DND-41 (cell line): ENCODE measurements around the gene MED12L.

Experiments
- ATAC-seq: fragments of 200-7000 bp; cut with Tn5 transposase; 3 replicates; pipeline ENCODE4 v1.9.1; 2021; ENCODE audit warnings: low read depth; ENCODE audit not compliant: insufficient read depth
- DNase-seq: peaks from one replicate; pipeline ENCODE4 v3.0.0-alpha.2; 2020
- H2AFZ ChIP-seq: 2 replicates; pipeline ENCODE4 v1.6.0; 2012; ENCODE audit warnings: low read depth, low read length
- H3K27ac ChIP-seq: 2 replicates; pipeline ENCODE4 v1.5.1; 2012; ENCODE audit warnings: low read length, inconsistent platforms
- H3K27me3 ChIP-seq: fragments of 200-600 bp; sonication (generic); 2 replicates; pipeline ENCODE4 v1.6.0; 2012; ENCODE audit warnings: low read length, mild to moderate bottlenecking, inconsistent platforms; ENCODE audit not compliant: insufficient read depth, poor library complexity
- H3K36me3 ChIP-seq: 2 replicates; pipeline ENCODE4 v1.5.1; 2012; ENCODE audit warnings: low read length, inconsistent platforms; ENCODE audit not compliant: insufficient read depth
- H3K4me1 ChIP-seq: 2 replicates; pipeline ENCODE4 v1.5.1; 2012; ENCODE audit warnings: mild to moderate bottlenecking, low read length; ENCODE audit not compliant: insufficient read depth
- H3K4me2 ChIP-seq: 2 replicates; pipeline ENCODE4 v1.6.0; 2012; ENCODE audit warnings: mild to moderate bottlenecking, moderate library complexity, low read length, inconsistent platforms; ENCODE audit not compliant: insufficient read depth
- H3K4me3 ChIP-seq, 2 experiments: fragments of 200-600 bp in 1 of 2; shearing (Covaris generic) in 1 of 2; 2 replicates each; pipeline ENCODE4 v1.5.1; 2012 to 2016; ENCODE audit warnings: inconsistent platforms in 2 of 2, low read length in 2 of 2, mild to moderate bottlenecking in 2 of 2, low read depth in 1 of 2, moderate library complexity in 1 of 2
- H3K79me2 ChIP-seq: 2 replicates; pipeline ENCODE4 v1.6.0; 2012; ENCODE audit warnings: low read length, inconsistent platforms; ENCODE audit not compliant: insufficient read depth
- H3K9ac ChIP-seq: 2 replicates; pipeline ENCODE4 v1.6.0; 2012; ENCODE audit warnings: low read depth, mild to moderate bottlenecking, inconsistent platforms, low read length, moderate library complexity
- H3K9me3 ChIP-seq: 2 replicates; pipeline ENCODE4 v1.5.1; 2012; ENCODE audit warnings: low read length, moderate library complexity, mild to moderate bottlenecking, inconsistent platforms; ENCODE audit not compliant: insufficient read depth, severe bottlenecking
- H4K20me1 ChIP-seq: 2 replicates; pipeline ENCODE4 v1.6.0; 2012; ENCODE audit warnings: low read length; ENCODE audit not compliant: insufficient read depth
- CTCF ChIP-seq: IDR thresholded peaks from 2 replicates; pipeline ENCODE4 v1.5.1; 2012; ENCODE audit warnings: borderline replicate concordance, low read length, moderate library complexity, mild to moderate bottlenecking; ENCODE audit not compliant: poor library complexity, severe bottlenecking; ENCODE audit errors: extremely low read depth
- EZH2 ChIP-seq: IDR thresholded peaks from 3 replicates; pipeline ENCODE4 v1.6.1; 2012; ENCODE audit warnings: borderline replicate concordance, low read depth, mild to moderate bottlenecking, moderate library complexity, low read length, inconsistent platforms; ENCODE audit not compliant: severe bottlenecking

Gene MED12L

GRCh38 chr3:151213151-151213550, 127.7 kb downstream of the MED12L start:
- Histone ChIP-seq H3K4me2 (no peak overlapping the region), H3K27ac (no peak overlapping the region), H2AFZ (no peak overlapping the region), H3K79me2 (no peaks in the 10 kb centered on the region), H3K4me3 (no peak overlapping the region), H3K4me1 (no peaks in the 10 kb centered on the region), H3K27me3 (no peaks in the 10 kb centered on the region), H4K20me1 (no peaks in the 10 kb centered on the region), H3K36me3 (no peaks in the 10 kb centered on the region), H3K9ac (no peak overlapping the region), H3K9me3 (no peaks in the 10 kb centered on the region)
- ATAC-seq (no peak), DNase-seq (no peak)
- TF ChIP-seq EZH2 = no peak
- no peak for TF ChIP-seq CTCF

GRCh38 chr3:151213881-151214280, 128.4 kb downstream of the MED12L start:
- no peaks in the 10 kb centered on the region for H3K27me3 ChIP-seq
- H2AFZ ChIP-seq = no peak overlapping the region
- TF ChIP-seq CTCF = no peak
- TF ChIP-seq EZH2 = no peak
- H3K4me2 ChIP-seq = no peak overlapping the region
- no peaks in the 10 kb centered on the region for H3K4me1 ChIP-seq
- no peaks in the 10 kb centered on the region for H4K20me1 ChIP-seq
- H3K9me3 ChIP-seq = no peaks in the 10 kb centered on the region
- no peak overlapping the region for H3K9ac ChIP-seq
- no peak for ATAC-seq
- no peak overlapping the region for H3K27ac ChIP-seq
- H3K4me3 ChIP-seq = no peak overlapping the region
- no peak for DNase-seq
- no peaks in the 10 kb centered on the region for H3K36me3 ChIP-seq
- H3K79me2 ChIP-seq = no peaks in the 10 kb centered on the region

GRCh38 chr3:151214459-151214858, 129.0 kb downstream of the MED12L start:
- Histone ChIP-seq H3K27ac (no peak overlapping the region), H4K20me1 (no peaks in the 10 kb centered on the region), H3K9ac (no peak overlapping the region), H2AFZ (no peak overlapping the region), H3K36me3 (no peaks in the 10 kb centered on the region), H3K9me3 (no peaks in the 10 kb centered on the region), H3K79me2 (no peaks in the 10 kb centered on the region), H3K4me1 (no peaks in the 10 kb centered on the region), H3K4me3 (no peak overlapping the region), H3K27me3 (no peaks in the 10 kb centered on the region), H3K4me2 (no peak overlapping the region)
- no peak for DNase-seq
- TF ChIP-seq EZH2 (no peak), CTCF (no peak)
- no peak for ATAC-seq
